Measurements from ENCODE around the gene SLC27A6. TPM values are rescaled to one million over a fixed set of nuclear protein-coding genes. Genes with fewer than 3 reads are reported as not detected.

The SLC27A6 gene
- total RNA-seq, 1 experiment from 2014 or later, result not detected

Other genes with a start within 250 kb of the SLC27A6 start
- 24.2 and 28.6 TPM in 2 replicates for gene ISOC1, start 129.3 kb downstream of the SLC27A6 start, total RNA-seq (2014; rRNA removed; shearing (Covaris generic))

Data from G401 (cell line).